ENCODE data around the gene THBD. TPM values are rescaled to one million over a fixed set of nuclear protein-coding genes. Genes with fewer than 3 reads are reported as not detected.

The THBD gene
- total RNA-seq (2014; rRNA removed), result 16.8 and 17.4 TPM in 2 replicates
- polyA plus RNA-seq (2012), result 0.18 TPM

DNA sequence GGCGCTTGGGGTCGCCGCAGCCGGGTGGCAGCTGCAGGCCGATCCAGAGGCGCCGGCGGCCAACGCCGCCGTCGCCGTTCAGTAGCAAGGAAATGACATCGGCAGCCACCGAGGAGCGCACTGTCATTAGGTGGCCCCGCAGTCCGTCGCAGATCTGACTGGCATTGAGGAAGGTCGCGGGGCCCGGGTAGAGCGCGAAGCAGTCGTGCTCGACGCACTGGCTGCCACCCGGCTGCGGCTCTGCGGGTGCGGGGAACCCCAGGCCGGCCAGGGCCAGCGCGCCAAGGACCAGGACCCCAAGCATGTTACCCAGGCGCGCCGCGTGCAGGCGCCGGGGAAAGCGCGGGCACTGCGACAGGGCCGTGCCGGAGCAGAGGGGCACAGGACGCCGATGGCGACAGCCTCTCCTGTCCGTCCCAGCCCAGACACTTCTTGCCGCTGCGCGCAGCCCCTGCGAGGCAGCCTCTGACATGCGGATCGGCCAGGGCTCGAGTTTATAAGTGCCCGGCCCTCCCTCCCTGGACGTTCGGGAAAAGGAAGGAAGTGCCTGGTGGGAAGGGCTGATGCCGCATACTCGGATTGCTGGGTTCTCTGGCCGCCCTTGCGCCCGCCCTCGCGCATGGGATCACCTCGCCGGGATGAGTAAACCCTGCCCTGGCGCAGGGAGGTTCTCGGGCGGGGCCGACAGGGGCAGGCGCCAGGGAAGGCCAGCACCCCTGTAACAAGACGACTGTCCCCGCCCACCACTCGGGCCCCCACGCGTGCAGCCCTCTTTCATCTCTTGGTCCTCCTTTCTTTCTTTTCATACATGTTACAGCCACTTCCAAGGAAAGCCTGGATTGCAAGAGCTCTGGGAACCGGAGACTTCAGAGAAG lies at the start of gene THBD:
Gene THBD (minus strand): TSS at position 472 of the 875 bp plus-strand sequence. CDS start 168 bp downstream, at position 304.
- peak; percentile 81 for DNase-seq (ENCODE audit: low read depth)

GRCh38 chr20:23097636-23098580 lies 48.4 kb upstream of the THBD start:
- no peak for DNase-seq (ENCODE audit: low read depth)

DNA sequence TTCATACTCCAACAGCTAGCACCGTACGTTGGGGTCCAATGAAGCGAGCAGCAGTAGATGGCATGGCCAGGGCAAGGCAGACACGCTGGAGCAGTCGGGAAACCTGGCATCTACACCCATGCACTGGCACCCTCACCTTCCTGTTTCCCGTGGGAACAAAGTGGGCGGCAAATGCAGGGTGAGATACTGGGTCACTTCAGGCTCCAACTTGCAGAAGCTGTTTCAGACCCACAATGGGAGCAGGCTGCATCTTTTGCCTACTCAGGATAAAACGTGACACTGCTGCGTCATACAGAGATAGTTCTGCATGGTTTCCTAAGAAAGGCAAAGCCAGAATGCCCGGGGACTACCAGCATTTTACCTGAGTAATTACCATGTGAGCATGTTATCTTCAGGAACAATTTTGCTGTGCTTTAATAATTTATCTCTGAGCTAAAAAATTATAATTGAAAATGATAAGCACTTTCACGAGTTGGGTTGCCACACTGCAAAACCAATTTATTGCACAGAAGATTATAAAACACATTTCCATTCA lies 47.6 kb upstream of the THBD start:
- no peak for DNase-seq (ENCODE audit: low read depth)

- DNase-seq (ENCODE audit: low read depth), result no peak
Measured at GRCh38 chr20:23096097-23096496, 46.6 kb upstream of the THBD start.

- no peak for DNase-seq (ENCODE audit: low read depth)
Measured at GRCh38 chr20:23095499-23095898, 46.0 kb upstream of the THBD start.

GRCh38 chr20:23094927-23095326 lies 45.5 kb upstream of the THBD start:
- no peak for DNase-seq (ENCODE audit: low read depth)

GRCh38 chr20:23094213-23094896 lies 44.9 kb upstream of the THBD start:
- DNase-seq (ENCODE audit: low read depth), result peak; percentile 30

DNA sequence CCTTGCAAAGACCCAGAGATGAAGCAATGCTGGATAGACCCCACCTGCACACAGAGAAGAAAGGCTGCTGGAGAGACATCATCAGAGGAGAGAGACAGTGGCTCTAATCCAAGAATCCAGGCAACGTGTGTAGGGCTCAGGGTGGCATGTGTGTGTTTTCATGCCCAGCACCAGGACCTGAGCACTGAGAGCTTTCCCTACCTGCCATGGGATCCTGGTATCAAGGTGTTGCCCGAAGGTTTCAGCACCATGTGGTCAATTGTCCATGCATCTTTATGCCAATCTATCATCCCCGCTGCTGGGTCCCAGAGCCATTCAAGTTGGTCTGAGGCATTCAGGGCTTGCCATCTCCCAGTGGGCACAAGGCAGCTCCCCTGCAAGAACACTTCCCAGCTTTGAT lies 44.1 kb upstream of the THBD start:
- DNase-seq (ENCODE audit: low read depth), result no peak

- no peak for DNase-seq (ENCODE audit: low read depth)
Measured at GRCh38 chr20:23092861-23093495, 43.5 kb upstream of the THBD start.

- DNase-seq (ENCODE audit: low read depth), result peak; percentile 65
Measured at GRCh38 chr20:23092384-23092756, 42.9 kb upstream of the THBD start.

DNA sequence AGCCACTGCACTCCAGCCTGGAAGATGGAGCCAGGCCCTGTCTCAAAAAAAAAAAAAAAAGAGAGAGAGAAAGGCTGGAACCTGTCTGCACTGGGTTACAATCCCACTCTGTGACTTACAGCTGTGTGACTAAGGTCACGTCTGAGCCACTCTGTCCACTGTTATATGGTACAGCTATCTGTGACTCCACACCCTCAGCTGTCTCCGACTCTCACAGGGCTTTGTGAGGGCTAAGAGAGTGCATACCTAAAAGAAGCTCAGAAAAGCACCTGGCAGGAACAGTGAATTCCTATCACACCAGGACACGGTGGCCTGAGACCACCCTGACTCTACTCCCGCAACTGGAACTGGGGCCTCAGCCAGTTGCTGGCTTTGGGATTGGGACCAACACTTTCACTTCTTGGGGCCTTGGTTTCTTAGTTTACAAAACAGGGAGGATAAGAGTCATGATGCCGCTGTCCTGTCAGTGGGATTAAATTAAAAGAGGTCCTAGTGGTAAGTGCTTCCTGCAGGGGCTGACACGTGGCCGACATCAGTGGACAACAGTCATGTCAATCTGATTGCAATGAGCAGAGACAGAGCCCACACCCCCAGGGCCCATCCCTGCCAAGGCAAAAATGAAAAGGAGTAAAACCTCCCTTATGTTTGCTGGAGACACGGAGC lies 42.4 kb upstream of the THBD start:
- no peak for DNase-seq (ENCODE audit: low read depth)

DNA sequence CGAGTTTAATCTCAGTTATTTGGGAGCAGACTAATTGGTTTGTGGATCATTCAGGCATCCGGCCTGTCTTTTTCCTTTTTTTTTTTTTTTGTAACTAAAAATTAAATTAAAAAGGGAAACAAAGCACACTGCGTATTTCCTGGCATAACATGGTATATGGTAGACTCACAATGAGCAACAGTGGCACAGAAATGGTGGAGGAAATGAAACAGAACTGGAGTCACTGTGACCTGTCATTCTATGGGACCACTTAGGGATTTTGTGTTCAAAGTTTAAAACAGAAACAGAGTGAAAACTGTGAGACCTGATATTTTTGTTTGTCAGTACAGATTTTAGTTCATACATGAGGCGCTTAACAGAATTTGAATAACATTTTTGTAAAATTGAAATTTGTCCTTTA lies 41.4 kb upstream of the THBD start:
- DNase-seq (ENCODE audit: low read depth), result no peak

- no peak for DNase-seq (ENCODE audit: low read depth)
Measured at GRCh38 chr20:23090147-23090546, 40.7 kb upstream of the THBD start.

GRCh38 chr20:23088866-23089265 lies 39.4 kb upstream of the THBD start:
- no peak for DNase-seq (ENCODE audit: low read depth)

- no peak for DNase-seq (ENCODE audit: low read depth)
Measured at GRCh38 chr20:23087587-23088251, 38.2 kb upstream of the THBD start.

- DNase-seq (ENCODE audit: low read depth), result no peak
Measured at GRCh38 chr20:23086931-23087411, 37.5 kb upstream of the THBD start.

- no peak for DNase-seq (ENCODE audit: low read depth)
Measured at GRCh38 chr20:23086056-23086566, 36.6 kb upstream of the THBD start, which contains the start of gene CD93. CD93 (minus strand) TSS chr20:23086324; CDS start chr20:23086192, 132 bp downstream.

DNA sequence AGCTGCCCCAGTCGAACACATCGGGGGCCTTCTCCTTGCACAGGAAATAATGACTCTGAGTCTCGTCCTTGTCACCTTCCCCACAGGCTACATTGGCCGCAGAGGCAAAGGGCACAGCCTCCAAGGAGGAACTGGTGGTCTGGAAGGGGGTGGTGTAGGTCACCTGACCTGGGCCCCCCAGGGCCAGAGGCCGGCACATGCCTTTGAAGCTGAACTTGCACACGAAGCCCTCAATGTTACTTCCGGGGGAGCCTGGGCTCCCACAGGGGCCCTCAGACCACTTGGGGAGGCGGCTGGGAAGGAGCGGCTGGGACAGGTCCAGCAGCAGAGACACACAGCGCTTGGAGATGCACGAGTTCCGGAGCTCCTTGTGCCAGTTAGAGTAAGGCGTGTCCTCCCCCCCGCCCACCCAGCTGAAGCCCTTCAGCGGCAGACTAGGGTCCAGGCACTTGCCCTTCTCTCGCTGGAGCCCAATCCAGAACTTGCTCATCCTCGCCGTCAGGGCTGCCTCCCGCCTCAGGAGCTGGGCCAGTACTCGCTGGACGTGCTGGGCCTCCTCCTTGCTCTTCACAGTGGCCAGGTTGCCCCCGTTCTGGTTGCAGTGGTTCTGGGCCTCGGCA lies 36.1 kb upstream of the THBD start:
- DNase-seq (ENCODE audit: low read depth), result no peak

DNA sequence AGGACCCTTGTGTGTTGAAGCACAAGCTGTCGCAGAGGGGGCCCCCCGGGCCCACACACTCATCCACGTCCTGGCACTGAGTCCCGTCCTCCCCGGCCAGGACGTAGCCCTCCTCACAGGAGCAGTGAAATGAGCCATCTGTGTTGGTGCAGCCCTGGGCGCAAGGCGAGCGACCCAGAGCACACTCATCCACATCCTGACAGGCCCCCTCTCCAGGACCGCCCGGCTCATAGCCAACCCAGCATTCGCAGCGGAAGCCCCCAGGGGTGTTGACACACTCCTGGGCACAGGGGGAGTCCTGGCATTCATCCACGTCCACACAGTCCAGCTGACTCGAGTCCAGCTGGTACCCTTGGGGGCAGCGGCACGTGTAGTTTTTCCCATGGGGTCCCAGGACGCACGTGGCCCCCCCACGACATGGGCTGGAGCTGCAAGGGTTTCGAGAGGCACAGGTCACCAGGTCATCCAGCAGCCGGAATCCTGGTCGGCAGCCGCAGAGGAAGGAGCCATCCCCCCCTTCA lies 35.4 kb upstream of the THBD start:
- no peak for DNase-seq (ENCODE audit: low read depth)

Measured in LHCN-M2 (cell line).